Brain microvascular endothelial cell (primary cell): ENCODE data around the gene ARF1.

ENCODE experiments used
- DNase-seq: peaks from one replicate; pipeline ENCODE4 v3.0.0-alpha.2; 2020
- H3K27ac ChIP-seq: fragments of 250-450 bp; sonication (Bioruptor Pico); 2 replicates; pipeline ENCODE4 v1.5.1; 2020; ENCODE audit warnings: mild to moderate bottlenecking, moderate library complexity
- H3K27me3 ChIP-seq: fragments of 250-450 bp; sonication (Bioruptor Pico); replicated peaks from 2 replicates; pipeline ENCODE4 v1.5.1; 2020; ENCODE audit warnings: mild to moderate bottlenecking
- H3K36me3 ChIP-seq: fragments of 250-450 bp; sonication (Bioruptor Pico); replicated peaks from 2 replicates; pipeline ENCODE4 v1.5.1; 2020; ENCODE audit warnings: mild to moderate bottlenecking
- H3K4me3 ChIP-seq: 2 replicates; pipeline ENCODE4 v1.5.1; 2011; ENCODE audit warnings: low read depth, mild to moderate bottlenecking, control low read depth, low read length, moderate library complexity
- in situ Hi-C: cut with HindIII; loops from 2 replicates; pipeline ENCODE4 v1.10.0; 2017; ENCODE audit warnings: low sequenced_read_pairs, low pct_ligation_motif_present
- TF ChIP-seq, protein P1 (sequence below): IDR thresholded peaks from 2 replicates; pipeline ENCODE4 v1.5.1; 2011; ENCODE audit warnings: low read depth, mild to moderate bottlenecking, moderate library complexity, low read length, control low read depth, inconsistent platforms; ENCODE audit errors: missing control alignments

The ARF1 gene

DNA sequence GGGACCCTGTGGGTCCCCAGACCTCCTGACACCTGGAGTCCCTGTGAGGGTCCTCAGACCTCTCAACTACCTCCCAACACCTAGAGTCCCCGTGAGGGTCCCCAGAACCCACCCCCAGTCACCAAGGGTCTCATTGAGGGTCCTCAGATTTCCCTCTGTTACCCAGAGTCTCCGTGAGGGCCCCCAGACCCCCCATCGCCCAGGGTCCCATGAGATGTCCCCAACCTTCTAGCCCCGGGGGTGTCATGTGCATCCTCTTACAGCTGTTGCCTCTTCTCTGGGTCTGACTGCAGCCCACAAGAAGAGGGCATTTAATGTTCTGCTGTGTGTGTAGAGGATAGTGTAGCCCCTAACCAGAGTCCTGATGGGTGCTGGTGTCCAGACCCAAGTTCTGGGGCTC lies 65.3 kb downstream of the ARF1 start:
- no peak for DNase-seq
- in situ Hi-C loops: no loop called here
- Histone ChIP-seq H3K27me3 (no peaks in the 10 kb centered on the region), H3K36me3 (peaks cover 14% of the 10 kb centered on the region), H3K27ac (no peak overlapping the region), H3K4me3 (no peak overlapping the region)
- TF ChIP-seq, protein P1, sequence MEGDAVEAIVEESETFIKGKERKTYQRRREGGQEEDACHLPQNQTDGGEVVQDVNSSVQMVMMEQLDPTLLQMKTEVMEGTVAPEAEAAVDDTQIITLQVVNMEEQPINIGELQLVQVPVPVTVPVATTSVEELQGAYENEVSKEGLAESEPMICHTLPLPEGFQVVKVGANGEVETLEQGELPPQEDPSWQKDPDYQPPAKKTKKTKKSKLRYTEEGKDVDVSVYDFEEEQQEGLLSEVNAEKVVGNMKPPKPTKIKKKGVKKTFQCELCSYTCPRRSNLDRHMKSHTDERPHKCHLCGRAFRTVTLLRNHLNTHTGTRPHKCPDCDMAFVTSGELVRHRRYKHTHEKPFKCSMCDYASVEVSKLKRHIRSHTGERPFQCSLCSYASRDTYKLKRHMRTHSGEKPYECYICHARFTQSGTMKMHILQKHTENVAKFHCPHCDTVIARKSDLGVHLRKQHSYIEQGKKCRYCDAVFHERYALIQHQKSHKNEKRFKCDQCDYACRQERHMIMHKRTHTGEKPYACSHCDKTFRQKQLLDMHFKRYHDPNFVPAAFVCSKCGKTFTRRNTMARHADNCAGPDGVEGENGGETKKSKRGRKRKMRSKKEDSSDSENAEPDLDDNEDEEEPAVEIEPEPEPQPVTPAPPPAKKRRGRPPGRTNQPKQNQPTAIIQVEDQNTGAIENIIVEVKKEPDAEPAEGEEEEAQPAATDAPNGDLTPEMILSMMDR: no peak

DNA sequence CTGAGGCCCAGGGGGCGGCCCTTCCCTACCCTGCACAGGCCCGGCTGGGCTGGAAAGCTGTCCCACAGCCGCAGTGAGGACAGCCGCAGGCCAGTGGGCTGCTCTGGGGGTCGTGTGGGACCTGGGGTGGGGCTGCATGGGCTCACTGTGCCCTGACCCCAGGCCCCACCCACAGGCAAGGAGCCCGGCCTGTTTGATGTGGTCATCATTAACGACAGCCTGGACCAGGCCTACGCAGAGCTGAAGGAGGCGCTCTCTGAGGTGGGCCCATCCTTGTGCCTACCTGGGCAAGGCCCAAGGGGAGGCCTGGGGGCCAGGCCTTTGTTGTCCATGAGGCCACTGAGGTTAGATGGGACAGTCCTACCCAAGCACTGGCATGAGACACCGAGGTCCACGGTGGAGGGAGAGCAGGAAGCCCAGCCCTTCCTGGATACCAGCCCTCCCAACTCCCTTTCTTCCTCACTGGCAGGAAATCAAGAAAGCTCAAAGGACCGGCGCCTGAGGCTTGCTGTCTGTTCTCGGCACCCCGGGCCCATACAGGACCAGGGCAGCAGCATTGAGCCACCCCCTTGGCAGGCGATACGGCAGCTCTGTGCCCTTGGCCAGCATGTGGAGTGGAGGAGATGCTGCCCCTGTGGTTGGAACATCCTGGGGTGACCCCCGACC lies 65.8 kb downstream of the ARF1 start:
- in situ Hi-C loops: no loop called here
- no peak overlapping the region for H3K4me3 ChIP-seq

More for the DNA sequence above, 65.8 kb downstream of the ARF1 start:
- no peak for DNase-seq
- no peak overlapping the region for H3K27ac ChIP-seq
- TF ChIP-seq, protein P1: no peak
- H3K27me3 ChIP-seq: no peaks in the 10 kb centered on the region
- H3K36me3 ChIP-seq: peaks cover 14% of the 10 kb centered on the region
